T-helper 1 cell (primary cell): Measurements from ENCODE around the gene FERMT3.

Experiments
- DNase-seq, 5 donors: peaks; one replicate each; pipeline ENCODE4 v3.0.0-alpha.2; 2012 to 2020

The FERMT3 gene

DNA sequence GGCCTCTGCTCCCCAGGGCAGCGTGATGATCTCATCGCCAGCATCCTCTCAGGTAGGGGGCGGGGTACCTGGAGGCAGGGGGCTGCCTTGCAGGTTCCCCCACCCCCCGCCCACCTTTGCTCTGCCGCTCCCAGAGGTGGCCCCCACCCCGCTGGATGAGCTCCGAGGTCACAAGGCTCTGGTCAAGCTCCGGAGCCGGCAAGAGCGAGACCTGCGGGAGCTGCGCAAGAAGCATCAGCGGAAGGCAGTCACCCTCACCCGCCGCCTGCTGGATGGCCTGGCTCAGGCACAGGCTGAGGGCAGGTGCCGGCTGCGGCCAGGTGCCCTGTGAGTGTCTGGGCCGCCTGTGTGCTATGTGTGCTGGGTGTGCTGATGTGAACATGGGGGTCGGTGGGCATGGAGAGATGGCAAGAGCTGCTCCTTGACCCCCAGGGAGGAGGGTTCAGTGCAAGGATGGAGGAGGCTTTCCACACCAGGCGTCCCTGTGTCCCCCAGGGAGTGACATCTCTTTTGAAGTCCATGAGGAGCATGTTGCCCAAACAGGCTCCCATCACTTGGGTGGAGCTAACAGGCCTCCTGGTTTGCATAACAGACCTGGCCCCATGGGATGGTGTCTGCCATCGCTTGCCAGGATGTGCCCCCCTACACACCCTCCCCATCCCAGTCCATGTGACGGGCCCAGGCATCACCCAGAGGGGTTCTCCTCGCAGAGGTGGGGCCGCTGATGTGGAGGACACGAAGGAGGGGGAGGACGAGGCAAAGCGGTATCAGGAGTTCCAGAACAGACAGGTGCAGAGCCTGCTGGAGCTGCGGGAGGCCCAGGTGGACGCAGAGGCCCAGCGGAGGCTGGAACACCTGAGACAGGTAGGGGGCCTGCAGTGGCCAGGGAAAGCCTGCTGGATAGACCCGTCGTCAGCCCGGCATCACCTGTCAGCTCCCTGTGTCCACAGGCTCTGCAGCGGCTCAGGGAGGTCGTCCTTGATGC lies 58.9 kb downstream of the FERMT3 start:
- no peak for DNase-seq

DNA sequence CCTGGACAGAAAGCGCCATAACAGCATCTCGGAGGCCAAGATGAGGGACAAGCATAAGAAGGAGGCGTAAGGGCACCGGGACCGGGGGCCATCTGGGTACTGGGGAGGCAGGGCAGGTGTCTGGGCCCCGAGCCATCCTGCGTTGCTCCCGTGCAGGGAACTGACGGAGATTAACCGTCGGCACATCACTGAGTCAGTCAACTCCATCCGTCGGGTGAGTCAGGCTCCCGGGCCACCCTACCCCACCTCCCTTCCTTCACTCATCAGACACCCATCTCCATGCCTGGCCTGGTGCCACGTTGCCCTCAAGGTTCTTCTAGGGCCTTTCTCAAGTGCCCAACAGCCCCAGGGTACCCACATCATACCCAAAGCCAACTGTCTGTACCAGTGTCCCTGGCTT lies 59.8 kb downstream of the FERMT3 start:
- no peak for DNase-seq

DNA sequence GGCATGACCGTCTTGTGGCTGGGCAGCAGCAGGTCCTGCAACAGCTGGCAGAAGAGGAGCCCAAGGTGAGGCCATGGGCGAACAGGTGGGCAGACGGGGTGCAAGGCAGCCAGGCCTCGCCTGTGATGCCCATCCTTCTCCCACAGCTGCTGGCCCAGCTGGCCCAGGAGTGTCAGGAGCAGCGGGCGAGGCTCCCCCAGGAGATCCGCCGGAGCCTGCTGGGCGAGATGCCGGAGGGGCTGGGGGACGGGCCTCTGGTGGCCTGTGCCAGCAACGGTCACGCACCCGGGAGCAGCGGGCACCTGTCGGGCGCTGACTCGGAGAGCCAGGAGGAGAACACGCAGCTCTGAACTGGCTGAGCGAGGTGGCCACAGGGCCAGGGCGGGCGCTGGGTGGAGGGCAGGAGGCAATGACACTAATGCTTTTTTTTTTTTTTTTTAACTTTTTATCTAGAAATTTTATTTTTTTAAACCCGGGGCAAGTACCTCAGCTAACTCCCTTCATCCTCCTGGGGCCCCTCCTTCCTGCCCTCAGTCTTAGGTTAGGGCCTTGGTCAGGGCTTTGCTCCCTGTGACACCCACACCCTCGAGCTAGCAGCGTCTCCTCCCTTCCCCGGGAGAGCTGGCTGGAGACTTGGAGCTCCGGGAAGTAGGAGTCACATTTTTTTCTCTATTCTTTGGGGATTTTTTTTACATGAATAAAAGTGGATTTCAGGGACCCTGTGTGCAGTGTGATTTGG lies 60.9 kb downstream of the FERMT3 start:
- DNase-seq: no peak

DNA sequence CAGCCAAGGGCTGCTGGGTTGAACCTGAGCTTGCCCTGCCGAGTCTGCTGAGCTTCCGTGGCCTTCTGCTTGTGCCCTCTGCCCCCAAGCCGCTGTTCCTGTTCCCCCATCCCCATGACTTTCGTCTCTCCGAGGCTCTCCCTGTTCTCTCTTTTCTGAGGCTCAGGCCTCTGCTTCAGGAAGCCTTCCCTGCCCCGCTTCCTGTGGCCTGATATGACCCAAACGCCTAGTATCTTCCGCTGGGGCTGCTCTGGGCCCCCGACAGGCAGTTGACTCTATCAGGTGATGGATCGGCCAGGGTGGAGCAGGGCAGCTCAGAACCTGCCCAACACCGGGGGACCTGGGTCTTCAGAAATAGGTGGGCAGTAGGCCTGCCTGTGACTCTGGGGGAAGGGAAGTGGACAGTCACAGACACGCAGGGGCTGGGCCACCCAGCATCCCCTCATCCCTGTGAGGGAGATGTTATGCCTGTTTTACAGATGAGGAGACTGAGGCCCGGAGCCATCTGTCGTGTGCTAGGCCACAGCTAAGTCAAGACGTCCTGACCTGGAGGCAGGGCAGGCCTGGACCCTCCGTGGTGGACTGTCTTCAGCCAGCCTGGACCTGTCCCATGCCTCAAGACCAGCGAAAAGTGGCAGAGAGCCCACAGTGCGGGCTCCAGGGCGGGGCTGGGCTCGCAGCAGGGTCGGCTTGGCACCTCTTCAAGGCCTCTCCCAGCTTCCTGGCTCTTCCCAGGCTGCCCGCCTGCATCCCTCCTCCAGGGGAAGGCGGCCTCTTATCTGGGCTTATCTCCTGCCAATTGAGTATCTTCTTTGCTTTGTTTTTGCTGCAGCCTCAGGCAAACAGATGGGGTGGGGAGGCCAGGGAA lies 61.7 kb downstream of the FERMT3 start:
- no peak for DNase-seq

DNA sequence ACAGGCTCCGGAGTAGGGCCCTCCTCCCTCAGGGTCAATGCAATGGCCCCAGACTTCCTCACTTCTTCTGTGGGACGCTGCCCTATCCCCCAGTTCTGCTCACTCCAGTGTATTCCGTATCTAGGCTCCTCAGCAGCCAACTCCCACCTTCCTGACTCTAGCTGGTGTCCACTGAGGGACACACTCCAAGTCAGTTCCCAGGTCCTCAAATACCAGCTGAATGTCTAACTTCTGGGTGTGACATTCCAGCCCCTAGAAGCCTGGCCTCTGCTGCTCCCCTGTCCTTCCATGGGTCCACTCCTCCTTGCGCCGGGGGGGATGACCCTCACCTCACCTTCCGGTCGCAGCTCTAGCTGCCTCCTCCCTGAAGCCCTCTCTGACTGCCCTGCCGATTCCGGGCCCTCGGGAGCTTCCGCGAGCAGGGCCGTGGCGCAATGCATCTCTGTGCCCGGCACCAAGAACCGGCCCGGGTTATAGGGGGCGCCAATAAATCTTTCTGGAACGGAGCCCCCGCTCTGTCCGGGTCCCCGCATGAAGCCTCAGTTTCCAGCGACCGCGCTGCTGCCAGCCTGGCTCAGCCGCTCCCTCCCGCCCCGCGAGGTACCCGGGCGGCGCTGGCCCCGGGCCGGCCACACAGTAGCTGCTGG lies 62.5 kb downstream of the FERMT3 start:
- DNase-seq: peak in 3 of 5 donors; percentile 25 to 63 (median 27)

DNA sequence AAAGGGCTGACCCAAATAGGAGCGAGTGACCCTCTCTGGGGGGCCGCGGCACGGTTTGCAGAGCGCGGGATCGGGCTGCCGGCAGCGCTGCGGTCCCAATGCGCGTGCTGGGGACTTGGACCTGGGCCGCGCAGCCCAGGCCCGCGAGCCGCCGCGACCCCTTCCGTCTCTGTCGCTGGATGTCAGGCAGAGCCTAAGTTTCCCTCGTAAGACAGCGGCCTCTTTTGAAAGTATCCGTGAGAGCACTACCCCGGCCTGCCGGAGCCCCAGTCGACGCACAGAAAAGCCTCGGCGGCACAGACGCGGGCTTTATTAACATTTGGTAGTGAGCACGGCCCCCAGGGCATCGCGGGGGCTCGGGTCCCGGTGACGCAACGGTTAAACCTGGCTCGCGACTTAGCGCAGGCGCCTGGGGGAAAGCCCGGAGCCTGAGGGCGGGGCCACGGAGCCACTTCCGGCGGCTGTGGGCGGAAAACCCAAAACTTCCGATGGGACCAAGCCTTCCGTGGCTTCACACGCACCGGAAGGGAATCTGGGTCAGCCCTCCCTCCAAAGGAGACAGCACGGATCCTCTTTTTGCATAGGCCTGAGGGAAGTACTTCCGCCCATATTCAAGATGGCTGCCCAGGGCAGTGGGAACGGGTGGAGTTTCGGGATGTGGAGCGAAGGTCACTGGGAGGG lies 63.2 kb downstream of the FERMT3 start:
- peak; percentile 94 to 99 (median 96) for DNase-seq
